Measurements from ENCODE around the gene THSD7B. TPM values are rescaled to one million over a fixed set of nuclear protein-coding genes. Genes with fewer than 3 reads are reported as not detected.

The THSD7B gene
- total and polyA plus RNA-seq, 2 experiments from 2014 or later: 0.86 to 3.8 TPM

DNA sequence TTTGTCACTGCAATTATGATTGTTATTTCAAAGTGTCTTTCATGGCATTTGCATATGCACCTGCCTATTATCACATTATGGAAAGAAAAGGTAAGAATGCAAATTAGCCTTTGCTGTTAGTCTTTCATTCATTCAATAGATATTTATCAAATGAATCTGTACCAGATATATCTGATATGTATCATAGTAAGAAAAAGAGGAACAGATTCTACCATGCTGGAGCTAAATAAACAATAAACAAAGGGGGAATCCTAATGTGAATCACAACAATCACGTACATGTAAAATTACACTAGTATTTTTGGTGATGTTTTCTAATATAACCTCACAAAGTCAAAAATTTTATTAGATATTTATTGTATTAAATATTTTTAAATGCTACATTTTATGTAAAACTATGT lies 446.4 kb downstream of the THSD7B start (continued):
- TF ChIP-seq POLR2AphosphoS5 (IDR thresholded peaks at IDR 0.05; ENCODE audit: low read depth): no peak
- no peak for TF ChIP-seq JUNB (IDR thresholded peaks at IDR 0.05; ENCODE audit: unreplicated experiment)
- TF ChIP-seq STAT1 (IDR thresholded peaks at IDR 0.05; ENCODE audit: unreplicated experiment): no peak
- no peak for TF ChIP-seq EZH2 (IDR thresholded peaks at IDR 0.05; ENCODE audit: low read depth, unreplicated experiment)

DNA sequence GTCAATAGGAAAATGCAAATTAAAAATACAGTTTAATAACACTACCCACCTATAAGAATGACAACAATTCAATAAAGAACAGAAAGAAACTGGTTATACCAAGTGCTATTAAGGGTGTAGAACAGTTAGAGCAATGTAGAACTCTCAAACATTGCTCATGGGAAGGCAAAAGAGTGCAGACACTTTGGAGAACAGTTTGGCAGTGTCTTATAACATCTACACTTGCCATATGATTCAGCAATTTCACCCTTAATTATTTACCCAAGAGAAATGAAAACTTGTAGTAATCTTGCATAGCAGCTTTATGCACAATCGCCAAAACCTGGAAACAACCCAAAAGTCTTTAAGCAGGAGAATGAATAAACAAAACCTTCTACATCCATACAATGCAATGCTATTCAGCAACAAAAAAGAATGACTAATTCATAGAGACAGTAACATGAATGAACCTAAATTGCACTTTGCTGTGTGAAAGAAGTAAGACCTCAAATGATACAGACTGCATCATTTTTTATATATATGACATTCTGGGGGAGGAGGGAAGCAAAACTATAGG lies 455.2 kb downstream of the THSD7B start:
- Histone ChIP-seq H4K20me1 (replicated peaks; ENCODE audit: insufficient read depth) (no peaks in the 10 kb centered on the region), H3K27me3 (ENCODE audit: insufficient read depth) (no peaks in the 10 kb centered on the region), H3K27ac (ENCODE audit: low read depth) (no peak overlapping the region), H2AFZ (no peak overlapping the region), H3K79me2 (replicated peaks; ENCODE audit: insufficient read depth) (no peaks in the 10 kb centered on the region), H3K4me1 (ENCODE audit: insufficient read depth) (no peaks in the 10 kb centered on the region; the same call in 1 of the 2 replicates), H3K4me3 (no peak overlapping the region), H3K9me2 (ENCODE audit: insufficient read depth) (no peaks in the 10 kb centered on the region), H3F3A (replicated peaks; ENCODE audit: low read depth) (no peaks in the 10 kb centered on the region), H3K36me3 (ENCODE audit: insufficient read depth) (no peaks in the 10 kb centered on the region), H3K4me2 (no peak overlapping the region)
- Mint-ChIP-seq H3K36me3 (ENCODE audit: low read depth) (no peaks in the 10 kb centered on the region), H3K27me3 (ENCODE audit: insufficient read depth, low read depth, poor library complexity) (no peaks in the 10 kb centered on the region), H3K9me3 (no peaks in the 10 kb centered on the region), H3K4me3 (no peak overlapping the region), H3K4me1 (peaks cover 29% of the 10 kb centered on the region; the same call in 2 of the 3 replicates), H3K27ac (no peak overlapping the region)
- no peak for DNase-seq (ENCODE audit: low spot score)
- no peak for ATAC-seq
- TF ChIP-seq ETS1 (IDR thresholded peaks at IDR 0.05) (no peak), POLR2AphosphoS5 (IDR thresholded peaks at IDR 0.05; ENCODE audit: low read depth) (no peak), CREB1 (CRISPR knock-in tag; IDR thresholded peaks at IDR 0.05; ENCODE audit: low read depth) (no peak), ZNF331 (CRISPR knock-in tag; IDR thresholded peaks at IDR 0.05; ENCODE audit: low read depth) (no peak), ZNF114 (CRISPR knock-in tag; IDR thresholded peaks at IDR 0.05) (no peak), EZH2 (IDR thresholded peaks at IDR 0.05; ENCODE audit: low read depth, unreplicated experiment) (no peak), EZH2phosphoT487 (IDR thresholded peaks at IDR 0.05; ENCODE audit: unreplicated experiment) (no peak), NANOG (IDR thresholded peaks at IDR 0.05; ENCODE audit: borderline replicate concordance) (no peak), STAT1 (IDR thresholded peaks at IDR 0.05; ENCODE audit: unreplicated experiment) (no peak), JUNB (IDR thresholded peaks at IDR 0.05; ENCODE audit: unreplicated experiment) (no peak)
- TF ChIP-seq, protein P1, sequence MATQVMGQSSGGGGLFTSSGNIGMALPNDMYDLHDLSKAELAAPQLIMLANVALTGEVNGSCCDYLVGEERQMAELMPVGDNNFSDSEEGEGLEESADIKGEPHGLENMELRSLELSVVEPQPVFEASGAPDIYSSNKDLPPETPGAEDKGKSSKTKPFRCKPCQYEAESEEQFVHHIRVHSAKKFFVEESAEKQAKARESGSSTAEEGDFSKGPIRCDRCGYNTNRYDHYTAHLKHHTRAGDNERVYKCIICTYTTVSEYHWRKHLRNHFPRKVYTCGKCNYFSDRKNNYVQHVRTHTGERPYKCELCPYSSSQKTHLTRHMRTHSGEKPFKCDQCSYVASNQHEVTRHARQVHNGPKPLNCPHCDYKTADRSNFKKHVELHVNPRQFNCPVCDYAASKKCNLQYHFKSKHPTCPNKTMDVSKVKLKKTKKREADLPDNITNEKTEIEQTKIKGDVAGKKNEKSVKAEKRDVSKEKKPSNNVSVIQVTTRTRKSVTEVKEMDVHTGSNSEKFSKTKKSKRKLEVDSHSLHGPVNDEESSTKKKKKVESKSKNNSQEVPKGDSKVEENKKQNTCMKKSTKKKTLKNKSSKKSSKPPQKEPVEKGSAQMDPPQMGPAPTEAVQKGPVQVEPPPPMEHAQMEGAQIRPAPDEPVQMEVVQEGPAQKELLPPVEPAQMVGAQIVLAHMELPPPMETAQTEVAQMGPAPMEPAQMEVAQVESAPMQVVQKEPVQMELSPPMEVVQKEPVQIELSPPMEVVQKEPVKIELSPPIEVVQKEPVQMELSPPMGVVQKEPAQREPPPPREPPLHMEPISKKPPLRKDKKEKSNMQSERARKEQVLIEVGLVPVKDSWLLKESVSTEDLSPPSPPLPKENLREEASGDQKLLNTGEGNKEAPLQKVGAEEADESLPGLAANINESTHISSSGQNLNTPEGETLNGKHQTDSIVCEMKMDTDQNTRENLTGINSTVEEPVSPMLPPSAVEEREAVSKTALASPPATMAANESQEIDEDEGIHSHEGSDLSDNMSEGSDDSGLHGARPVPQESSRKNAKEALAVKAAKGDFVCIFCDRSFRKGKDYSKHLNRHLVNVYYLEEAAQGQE (IDR thresholded peaks at IDR 0.05; ENCODE audit: unreplicated experiment): no peak
- TF ChIP-seq, protein P2, sequence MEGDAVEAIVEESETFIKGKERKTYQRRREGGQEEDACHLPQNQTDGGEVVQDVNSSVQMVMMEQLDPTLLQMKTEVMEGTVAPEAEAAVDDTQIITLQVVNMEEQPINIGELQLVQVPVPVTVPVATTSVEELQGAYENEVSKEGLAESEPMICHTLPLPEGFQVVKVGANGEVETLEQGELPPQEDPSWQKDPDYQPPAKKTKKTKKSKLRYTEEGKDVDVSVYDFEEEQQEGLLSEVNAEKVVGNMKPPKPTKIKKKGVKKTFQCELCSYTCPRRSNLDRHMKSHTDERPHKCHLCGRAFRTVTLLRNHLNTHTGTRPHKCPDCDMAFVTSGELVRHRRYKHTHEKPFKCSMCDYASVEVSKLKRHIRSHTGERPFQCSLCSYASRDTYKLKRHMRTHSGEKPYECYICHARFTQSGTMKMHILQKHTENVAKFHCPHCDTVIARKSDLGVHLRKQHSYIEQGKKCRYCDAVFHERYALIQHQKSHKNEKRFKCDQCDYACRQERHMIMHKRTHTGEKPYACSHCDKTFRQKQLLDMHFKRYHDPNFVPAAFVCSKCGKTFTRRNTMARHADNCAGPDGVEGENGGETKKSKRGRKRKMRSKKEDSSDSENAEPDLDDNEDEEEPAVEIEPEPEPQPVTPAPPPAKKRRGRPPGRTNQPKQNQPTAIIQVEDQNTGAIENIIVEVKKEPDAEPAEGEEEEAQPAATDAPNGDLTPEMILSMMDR (conservative IDR thresholded peaks at IDR 0.05; ENCODE audit: low read depth in 2 of 2): no peak
